HEK293 (cell line): ENCODE measurements around the gene PSORS1C1.

ENCODE experiments used
- CTCF ChIP-seq: fragments of 450-650 bp; formaldehyde crosslinking; IDR thresholded peaks from 2 replicates; pipeline ENCODE4 v1.5.1; 2016; ENCODE audit warnings: missing biosample characterization, missing genetic modification characterization
- PRDM10 ChIP-seq: fragments of 450-650 bp; formaldehyde crosslinking; IDR thresholded peaks from 2 replicates; pipeline ENCODE4 v1.5.1; 2016; ENCODE audit warnings: missing biosample characterization, missing genetic modification characterization
- TSHZ1 ChIP-seq: fragments of 450-650 bp; formaldehyde crosslinking; IDR thresholded peaks from 2 replicates; pipeline ENCODE4 v1.5.1; 2016; ENCODE audit warnings: missing biosample characterization, missing genetic modification characterization, borderline replicate concordance
- ZNF121 ChIP-seq: fragments of 450-650 bp; formaldehyde crosslinking; IDR thresholded peaks from 2 replicates; pipeline ENCODE4 v1.5.1; 2016; ENCODE audit warnings: missing biosample characterization, missing genetic modification characterization
- ZNF140 ChIP-seq: fragments of 450-650 bp; formaldehyde crosslinking; IDR thresholded peaks from 2 replicates; pipeline ENCODE4 v1.5.1; 2016; ENCODE audit warnings: missing biosample characterization, missing genetic modification characterization
- ZNF639 ChIP-seq: fragments of 450-650 bp; formaldehyde crosslinking; IDR thresholded peaks from 2 replicates; pipeline ENCODE4 v1.5.1; 2016; ENCODE audit warnings: missing biosample characterization, missing genetic modification characterization

- TF ChIP-seq CTCF (tag by site-specific recombination) (no peak), PRDM10 (no peak), TSHZ1 (tag by site-specific recombination) (no peak), ZNF140 (tag by site-specific recombination) (no peak), ZNF639 (tag by site-specific recombination) (no peak), ZNF121 (tag by site-specific recombination) (no peak)
These were observed 65.3 kb downstream of the PSORS1C1 start for GRCh38 chr6:31179896-31180295.
